Measurements from ENCODE around the gene VSTM5.

- TF ChIP-seq POLR2A (IDR thresholded peaks at IDR 0.05) (no peak), CTCF (IDR thresholded peaks at IDR 0.05) (no peak), EP300 (IDR thresholded peaks at IDR 0.05) (no peak)
These were observed 49.1 kb downstream of the VSTM5 start for GRCh38 chr11:93801366-93801765.
